HG03060 (cell line): ENCODE results near the gene PPFIBP1.

Experiments used
- ATAC-seq: cut with Tn5 transposase; IDR thresholded peaks from one replicate; pipeline ENCODE4 v1.9.1; 2021; ENCODE audit warnings: low read depth, moderate number of reproducible peaks; ENCODE audit not compliant: unreplicated experiment

Gene PPFIBP1

DNA sequence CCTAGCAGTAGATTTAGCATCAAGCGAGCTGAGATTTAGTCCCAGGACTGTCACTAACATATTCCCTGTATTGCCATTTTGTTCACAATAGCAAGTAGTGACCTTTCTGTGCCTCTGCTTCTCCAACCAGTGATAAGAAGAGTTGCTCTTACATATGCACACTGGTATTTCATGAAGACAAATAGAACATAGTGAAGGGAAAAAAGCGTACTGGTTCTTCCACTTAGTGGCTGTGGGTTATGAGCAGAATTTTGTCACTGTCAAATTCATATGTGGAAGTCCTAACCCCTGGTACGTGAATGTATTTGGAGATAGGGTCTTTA is 12.3 kb upstream of the PPFIBP1 start:
- no peak for ATAC-seq

GRCh38 chr12:27513155-27513824 is 10.7 kb upstream of the PPFIBP1 start:
- ATAC-seq: no peak

- ATAC-seq: no peak
Measured at GRCh38 chr12:27515671-27516070, 8.3 kb upstream of the PPFIBP1 start.

GRCh38 chr12:27516625-27517024 is 7.4 kb upstream of the PPFIBP1 start:
- no peak for ATAC-seq

- no peak for ATAC-seq
Measured at GRCh38 chr12:27517546-27517945, 6.5 kb upstream of the PPFIBP1 start.

GRCh38 chr12:27517961-27518665 is 5.9 kb upstream of the PPFIBP1 start:
- no peak for ATAC-seq

- no peak for ATAC-seq
Measured at GRCh38 chr12:27521066-27521465, 2.9 kb upstream of the PPFIBP1 start.

- ATAC-seq: no peak
Measured at GRCh38 chr12:27521981-27522380, 2.0 kb upstream of the PPFIBP1 start.

GRCh38 chr12:27523305-27523641 is 733 bp upstream of the PPFIBP1 start:
- ATAC-seq: peak; percentile 7

GRCh38 chr12:27524494-27524835 is 459 bp downstream of the PPFIBP1 start:
- no peak for ATAC-seq

- ATAC-seq: no peak
Measured at GRCh38 chr12:27524839-27525753, 1.1 kb downstream of the PPFIBP1 start.

DNA sequence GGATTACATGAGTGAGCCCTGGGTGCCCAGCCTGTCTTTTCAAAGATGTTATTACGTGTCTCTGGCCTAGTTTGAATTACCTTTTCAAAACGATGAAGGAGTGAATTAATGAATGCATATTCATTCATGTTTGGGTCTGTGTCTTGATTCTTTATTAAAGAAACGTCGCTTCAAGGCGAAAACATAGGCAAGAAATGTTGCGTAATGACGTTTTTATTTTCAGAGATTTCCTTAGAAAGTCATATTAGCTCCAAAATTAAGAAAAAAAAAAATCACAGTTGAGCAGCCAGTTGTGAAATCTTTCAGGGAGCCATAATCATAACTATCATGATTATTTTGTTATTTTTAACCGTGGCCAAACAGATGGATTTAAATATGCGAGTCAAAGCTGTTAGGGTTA is 3.5 kb downstream of the PPFIBP1 start:
- ATAC-seq: no peak

- no peak for ATAC-seq
Measured at GRCh38 chr12:27528788-27529187, 4.8 kb downstream of the PPFIBP1 start.

DNA sequence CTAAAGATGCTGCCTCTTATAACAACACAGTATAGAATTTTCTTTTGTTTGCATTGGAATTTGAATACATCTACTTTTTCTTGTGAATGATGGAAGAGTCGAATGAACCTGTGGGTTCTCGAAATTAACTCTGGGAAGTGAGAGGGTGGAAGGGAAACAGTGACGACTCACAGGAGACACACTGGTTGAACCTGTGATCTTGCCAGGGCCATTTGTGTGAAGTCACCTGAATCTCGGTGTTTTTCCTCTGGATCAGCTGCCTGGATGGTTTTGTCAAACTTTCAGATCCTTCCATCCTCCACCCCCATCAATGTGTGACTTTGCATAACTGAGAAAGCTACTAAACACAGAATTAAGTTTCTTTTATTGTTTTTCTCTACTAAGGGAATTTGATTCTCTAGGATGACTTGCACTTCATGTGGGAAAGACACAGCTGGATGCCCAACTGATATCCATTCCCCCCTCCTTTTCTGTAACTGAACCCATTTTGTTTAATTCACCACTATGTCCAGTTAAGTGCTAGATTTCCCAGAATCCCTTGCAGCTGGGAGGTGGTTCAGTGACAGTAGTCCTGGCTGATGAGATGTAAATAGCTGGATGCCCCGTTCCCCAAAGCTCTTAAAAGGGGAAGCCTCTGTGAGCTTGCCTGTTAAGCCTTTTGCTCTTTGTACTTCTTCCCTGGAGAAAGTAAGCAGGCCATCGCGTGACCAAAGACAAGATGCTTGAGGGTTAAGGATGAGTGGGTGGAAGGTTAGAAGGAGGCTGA is 6.3 kb downstream of the PPFIBP1 start:
- ATAC-seq: no peak

- no peak for ATAC-seq
Measured at GRCh38 chr12:27531896-27532295, 7.9 kb downstream of the PPFIBP1 start.

DNA sequence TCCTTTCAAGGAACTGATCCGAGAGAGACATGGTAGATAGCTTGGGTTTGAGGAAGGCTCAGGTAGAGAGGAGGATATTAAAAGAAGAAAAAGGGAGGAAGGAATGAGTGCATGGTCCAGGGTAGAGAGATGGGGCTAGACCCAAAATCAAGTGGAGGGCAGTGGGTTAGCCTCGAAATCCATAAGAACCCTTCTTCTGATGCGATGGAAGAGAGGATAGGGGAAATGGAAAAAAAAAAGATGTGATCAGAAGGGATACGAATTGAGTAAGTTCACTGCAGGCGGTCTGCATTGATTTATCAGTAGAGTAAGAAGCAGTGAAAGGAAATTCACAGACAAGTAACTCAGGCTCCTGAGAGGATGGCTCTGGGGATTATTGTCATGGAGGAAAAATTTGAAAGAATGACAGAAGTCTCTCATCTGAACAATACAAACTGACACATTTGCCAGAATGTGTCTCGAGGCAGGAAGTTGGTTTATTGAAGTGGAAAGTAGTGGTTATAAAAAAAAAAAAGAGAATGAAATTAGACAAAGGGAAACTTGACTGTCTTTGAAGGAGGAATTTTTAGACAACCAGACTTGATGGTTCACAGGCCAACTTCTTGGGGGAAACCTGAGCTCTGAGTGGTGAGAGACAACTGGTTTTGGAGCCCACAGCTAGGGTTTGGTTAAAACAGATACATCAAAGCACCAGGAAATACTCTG is 10.2 kb downstream of the PPFIBP1 start:
- ATAC-seq: peak; percentile 47

- ATAC-seq: peak; percentile 12
Measured at GRCh38 chr12:27534765-27535161, 10.8 kb downstream of the PPFIBP1 start.

- no peak for ATAC-seq
Measured at GRCh38 chr12:27535318-27535717, 11.3 kb downstream of the PPFIBP1 start.

GRCh38 chr12:27537855-27538675 is 14.1 kb downstream of the PPFIBP1 start:
- ATAC-seq: no peak
